ENCODE data around the gene SMAP1.

The SMAP1 gene

DNA sequence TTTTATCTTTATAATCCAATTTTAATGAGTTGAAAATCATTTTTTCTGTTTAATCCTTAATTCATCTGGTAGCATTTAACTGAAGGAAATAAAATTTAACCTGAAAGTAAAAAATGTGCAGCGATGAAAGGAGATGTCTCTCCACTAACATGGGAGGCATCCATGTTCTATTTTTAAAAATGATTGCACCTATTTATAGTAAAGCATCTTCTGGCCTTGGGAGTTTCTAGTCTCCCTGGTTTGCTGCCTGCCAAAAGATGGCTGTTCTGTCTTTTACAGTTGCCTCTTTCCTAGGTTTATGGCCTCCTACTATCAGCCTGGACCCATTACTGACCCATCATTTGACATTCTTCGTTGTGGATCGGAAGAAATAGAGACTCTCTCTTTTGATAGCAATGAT, 146.2 kb downstream of the SMAP1 start:
- Histone ChIP-seq H3K9me3 (ENCODE audit: control insufficient read depth, insufficient read depth, low read depth, low read length) (no peaks in the 10 kb centered on the region), H3K4me1 (ENCODE audit: control insufficient read depth, insufficient read depth, low read length) (no peaks in the 10 kb centered on the region), H3K27ac (ENCODE audit: low read depth, low read length) (no peak overlapping the region), H3K4me3 (ENCODE audit: low read depth, low read length) (no peak overlapping the region), H3K27me3 (ENCODE audit: control insufficient read depth, insufficient read depth, low read length) (no peaks in the 10 kb centered on the region), H3K36me3 (ENCODE audit: control insufficient read depth, insufficient read depth, low read length) (no peaks in the 10 kb centered on the region), H3K9ac (ENCODE audit: low read length) (no peak overlapping the region)

DNA sequence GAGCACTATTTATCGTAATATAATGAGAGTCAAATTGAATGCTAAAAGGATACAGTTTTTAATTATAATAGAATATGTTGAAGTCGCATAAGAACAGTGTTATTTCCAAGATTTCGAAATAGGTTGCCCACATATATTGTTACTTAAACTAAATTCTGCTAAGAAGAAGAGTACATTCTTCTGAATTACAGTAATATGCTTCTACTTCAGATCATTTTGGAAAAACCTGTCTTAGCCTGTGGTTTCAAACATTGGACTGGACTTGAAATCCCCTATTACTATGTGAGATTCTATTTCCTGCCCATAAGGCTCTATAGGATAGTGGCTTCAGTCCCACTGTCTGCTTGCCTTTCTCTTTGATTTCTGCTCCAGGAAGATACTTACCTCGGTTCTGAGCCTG, 152.0 kb downstream of the SMAP1 start:
- Histone ChIP-seq H3K36me3 (ENCODE audit: control insufficient read depth, insufficient read depth, low read length) (no peaks in the 10 kb centered on the region), H3K27ac (ENCODE audit: low read depth, low read length) (no peak overlapping the region), H3K9ac (ENCODE audit: low read length) (no peak overlapping the region), H3K9me3 (ENCODE audit: control insufficient read depth, insufficient read depth, low read depth, low read length) (no peaks in the 10 kb centered on the region), H3K4me3 (ENCODE audit: low read depth, low read length) (no peak overlapping the region), H3K27me3 (ENCODE audit: control insufficient read depth, insufficient read depth, low read length) (no peaks in the 10 kb centered on the region), H3K4me1 (ENCODE audit: control insufficient read depth, insufficient read depth, low read length) (no peaks in the 10 kb centered on the region)

DNA sequence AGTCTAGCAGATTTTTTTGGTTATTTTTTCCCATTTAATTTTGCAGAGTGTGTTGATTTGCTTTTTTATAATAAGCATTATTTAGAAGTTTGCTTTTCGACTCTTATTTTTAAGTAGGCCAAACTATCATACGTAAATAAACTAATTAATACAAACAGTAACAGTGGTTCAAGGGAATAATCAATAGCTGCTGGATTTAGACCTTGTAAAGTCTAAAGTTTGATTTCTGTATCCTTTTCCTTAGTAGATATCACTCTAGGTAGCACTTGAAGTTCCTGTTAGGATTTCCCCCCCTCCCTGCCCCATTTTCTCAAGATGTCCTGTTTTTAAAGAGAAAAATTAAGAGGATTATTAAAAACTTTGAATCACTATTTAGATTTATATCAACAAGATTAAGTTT, 153.1 kb downstream of the SMAP1 start:
- Histone ChIP-seq H3K27me3 (ENCODE audit: control insufficient read depth, insufficient read depth, low read length) (no peaks in the 10 kb centered on the region), H3K9me3 (ENCODE audit: control insufficient read depth, insufficient read depth, low read depth, low read length) (no peaks in the 10 kb centered on the region), H3K36me3 (ENCODE audit: control insufficient read depth, insufficient read depth, low read length) (no peaks in the 10 kb centered on the region), H3K4me3 (ENCODE audit: low read depth, low read length) (no peak overlapping the region), H3K9ac (ENCODE audit: low read length) (no peak overlapping the region), H3K4me1 (ENCODE audit: control insufficient read depth, insufficient read depth, low read length) (no peaks in the 10 kb centered on the region), H3K27ac (ENCODE audit: low read depth, low read length) (no peak overlapping the region)

DNA sequence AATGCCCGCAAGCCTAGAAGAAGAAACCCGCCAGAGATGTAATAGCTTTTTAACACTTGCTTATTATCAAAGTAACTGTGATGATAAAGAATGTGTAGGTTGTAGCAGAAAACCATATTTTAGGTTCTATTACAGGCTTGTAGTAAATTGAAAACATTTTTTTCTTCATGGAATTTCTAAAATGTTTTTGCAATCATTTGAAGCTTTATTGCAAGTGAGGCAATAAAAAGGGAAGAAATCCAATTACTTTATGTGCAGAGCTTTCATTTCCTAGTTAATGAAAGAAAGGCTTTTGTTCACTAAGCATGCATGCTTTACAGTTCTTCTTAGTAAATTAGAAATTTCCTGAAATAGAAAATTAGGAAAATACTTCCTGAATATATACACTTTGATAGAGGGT, 154.1 kb downstream of the SMAP1 start:
- Histone ChIP-seq H3K4me3 (ENCODE audit: low read depth, low read length) (no peak overlapping the region), H3K27me3 (ENCODE audit: control insufficient read depth, insufficient read depth, low read length) (no peaks in the 10 kb centered on the region), H3K27ac (ENCODE audit: low read depth, low read length) (no peak overlapping the region), H3K4me1 (ENCODE audit: control insufficient read depth, insufficient read depth, low read length) (no peaks in the 10 kb centered on the region), H3K9me3 (ENCODE audit: control insufficient read depth, insufficient read depth, low read depth, low read length) (no peaks in the 10 kb centered on the region), H3K9ac (ENCODE audit: low read length) (no peak overlapping the region), H3K36me3 (ENCODE audit: control insufficient read depth, insufficient read depth, low read length) (no peaks in the 10 kb centered on the region)

DNA sequence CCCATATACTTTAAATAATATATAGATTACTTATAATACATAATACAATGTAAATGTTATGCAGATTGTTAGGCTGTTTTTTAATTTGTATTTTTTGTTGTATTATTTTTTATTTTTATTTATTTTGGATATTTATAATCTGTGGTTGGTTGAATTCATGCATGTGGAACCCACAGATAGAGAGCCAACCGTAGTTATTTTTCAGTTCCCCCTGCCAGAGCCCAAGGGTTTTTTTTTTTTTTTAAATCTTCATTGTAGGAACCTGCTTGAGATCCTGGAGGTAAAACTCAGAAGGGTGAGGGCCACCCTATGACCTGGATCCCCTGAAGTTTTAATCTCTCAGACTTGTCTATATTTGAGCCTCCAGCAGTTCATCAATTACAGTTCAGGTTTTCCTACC, 156.0 kb downstream of the SMAP1 start:
- H3K9ac ChIP-seq (ENCODE audit: low read length): no peak overlapping the region
- H3K4me3 ChIP-seq (ENCODE audit: low read depth, low read length): no peak overlapping the region
- no peak overlapping the region for H3K27ac ChIP-seq (ENCODE audit: low read depth, low read length)
- no peaks in the 10 kb centered on the region for H3K36me3 ChIP-seq (ENCODE audit: control insufficient read depth, insufficient read depth, low read length)
- H3K9me3 ChIP-seq (ENCODE audit: control insufficient read depth, insufficient read depth, low read depth, low read length): no peaks in the 10 kb centered on the region
- H3K27me3 ChIP-seq (ENCODE audit: control insufficient read depth, insufficient read depth, low read length): no peaks in the 10 kb centered on the region
- no peaks in the 10 kb centered on the region for H3K4me1 ChIP-seq (ENCODE audit: control insufficient read depth, insufficient read depth, low read length)

DNA sequence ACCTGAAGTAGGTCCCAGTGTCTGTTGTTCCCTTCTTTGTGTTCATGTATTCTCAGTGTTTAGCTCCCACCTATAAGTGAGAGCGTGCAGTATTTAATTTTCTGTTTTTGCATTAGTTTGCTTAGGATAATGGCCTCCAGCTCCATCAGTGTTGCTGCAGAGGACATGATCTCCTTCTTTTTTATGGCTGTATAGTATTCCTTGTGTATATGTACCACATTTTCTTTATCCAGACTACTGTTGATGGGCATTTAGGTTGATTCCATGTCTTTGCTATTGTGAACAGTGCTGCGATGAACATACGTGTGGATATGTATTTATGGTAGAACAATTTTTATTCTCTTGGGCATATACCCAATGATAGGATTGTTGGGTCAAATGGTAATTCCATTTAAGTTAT, 163.7 kb downstream of the SMAP1 start:
- H3K36me3 ChIP-seq (ENCODE audit: control insufficient read depth, insufficient read depth, low read length): no peaks in the 10 kb centered on the region
- no peak overlapping the region for H3K9ac ChIP-seq (ENCODE audit: low read length)
- no peaks in the 10 kb centered on the region for H3K4me1 ChIP-seq (ENCODE audit: control insufficient read depth, insufficient read depth, low read length)
- no peak overlapping the region for H3K4me3 ChIP-seq (ENCODE audit: low read depth, low read length)
- no peak overlapping the region for H3K27ac ChIP-seq (ENCODE audit: low read depth, low read length)
- H3K9me3 ChIP-seq (ENCODE audit: control insufficient read depth, insufficient read depth, low read depth, low read length): no peaks in the 10 kb centered on the region
- no peaks in the 10 kb centered on the region for H3K27me3 ChIP-seq (ENCODE audit: control insufficient read depth, insufficient read depth, low read length)

DNA sequence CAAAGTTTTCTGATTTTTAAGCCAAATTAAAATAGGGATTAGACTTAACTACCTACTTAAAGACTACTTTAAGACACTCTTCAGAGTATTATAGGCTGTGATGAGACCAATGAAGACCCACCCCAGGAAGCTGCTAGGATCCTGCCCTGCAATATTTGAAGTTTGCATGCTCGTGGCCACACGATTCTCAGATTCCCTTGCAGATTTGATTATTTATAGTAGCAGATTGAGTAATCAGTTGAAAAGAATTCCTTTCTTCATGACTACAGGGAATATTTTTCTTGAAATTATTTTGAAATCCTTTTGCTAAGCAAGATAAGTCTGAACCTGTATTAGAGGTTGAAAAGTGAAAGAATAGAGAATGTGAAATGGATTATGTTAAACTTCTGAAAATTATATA, 166.8 kb downstream of the SMAP1 start:
- Histone ChIP-seq H3K27me3 (ENCODE audit: control insufficient read depth, insufficient read depth, low read length) (no peaks in the 10 kb centered on the region), H3K4me1 (ENCODE audit: control insufficient read depth, insufficient read depth, low read length) (no peaks in the 10 kb centered on the region; the same call in 1 of the 2 replicates), H3K9ac (ENCODE audit: low read length) (no peak overlapping the region), H3K27ac (ENCODE audit: low read depth, low read length) (no peak overlapping the region), H3K9me3 (ENCODE audit: control insufficient read depth, insufficient read depth, low read depth, low read length) (no peaks in the 10 kb centered on the region), H3K4me3 (ENCODE audit: low read depth, low read length) (no peak overlapping the region), H3K36me3 (ENCODE audit: control insufficient read depth, insufficient read depth, low read length) (no peaks in the 10 kb centered on the region)

DNA sequence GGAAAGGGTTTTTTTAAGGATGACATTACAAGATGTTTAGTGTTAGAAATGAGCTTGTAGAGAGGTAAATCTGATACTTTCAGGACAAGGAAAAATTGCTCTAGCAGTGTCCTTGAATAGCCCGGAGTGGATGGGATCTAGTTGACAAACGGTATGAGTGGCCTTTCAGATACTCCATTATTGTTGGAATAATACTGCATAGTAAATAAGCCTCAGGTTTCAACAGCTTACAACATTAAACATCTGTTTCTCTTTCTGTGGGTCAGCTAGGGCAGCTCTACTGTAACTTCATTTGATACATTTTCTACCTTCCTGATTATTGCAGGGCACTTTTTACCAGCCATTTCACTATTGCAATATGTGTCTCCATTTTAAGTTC, 171.2 kb downstream of the SMAP1 start:
- Histone ChIP-seq H3K27me3 (ENCODE audit: control insufficient read depth, insufficient read depth, low read length) (no peaks in the 10 kb centered on the region), H3K9ac (ENCODE audit: low read length) (no peak overlapping the region), H3K4me1 (ENCODE audit: control insufficient read depth, insufficient read depth, low read length) (no peaks in the 10 kb centered on the region; the same call in 1 of the 2 replicates), H3K9me3 (ENCODE audit: control insufficient read depth, insufficient read depth, low read depth, low read length) (no peaks in the 10 kb centered on the region), H3K27ac (ENCODE audit: low read depth, low read length) (no peak overlapping the region), H3K4me3 (ENCODE audit: low read depth, low read length) (no peak overlapping the region), H3K36me3 (ENCODE audit: control insufficient read depth, insufficient read depth, low read length) (no peaks in the 10 kb centered on the region)

DNA sequence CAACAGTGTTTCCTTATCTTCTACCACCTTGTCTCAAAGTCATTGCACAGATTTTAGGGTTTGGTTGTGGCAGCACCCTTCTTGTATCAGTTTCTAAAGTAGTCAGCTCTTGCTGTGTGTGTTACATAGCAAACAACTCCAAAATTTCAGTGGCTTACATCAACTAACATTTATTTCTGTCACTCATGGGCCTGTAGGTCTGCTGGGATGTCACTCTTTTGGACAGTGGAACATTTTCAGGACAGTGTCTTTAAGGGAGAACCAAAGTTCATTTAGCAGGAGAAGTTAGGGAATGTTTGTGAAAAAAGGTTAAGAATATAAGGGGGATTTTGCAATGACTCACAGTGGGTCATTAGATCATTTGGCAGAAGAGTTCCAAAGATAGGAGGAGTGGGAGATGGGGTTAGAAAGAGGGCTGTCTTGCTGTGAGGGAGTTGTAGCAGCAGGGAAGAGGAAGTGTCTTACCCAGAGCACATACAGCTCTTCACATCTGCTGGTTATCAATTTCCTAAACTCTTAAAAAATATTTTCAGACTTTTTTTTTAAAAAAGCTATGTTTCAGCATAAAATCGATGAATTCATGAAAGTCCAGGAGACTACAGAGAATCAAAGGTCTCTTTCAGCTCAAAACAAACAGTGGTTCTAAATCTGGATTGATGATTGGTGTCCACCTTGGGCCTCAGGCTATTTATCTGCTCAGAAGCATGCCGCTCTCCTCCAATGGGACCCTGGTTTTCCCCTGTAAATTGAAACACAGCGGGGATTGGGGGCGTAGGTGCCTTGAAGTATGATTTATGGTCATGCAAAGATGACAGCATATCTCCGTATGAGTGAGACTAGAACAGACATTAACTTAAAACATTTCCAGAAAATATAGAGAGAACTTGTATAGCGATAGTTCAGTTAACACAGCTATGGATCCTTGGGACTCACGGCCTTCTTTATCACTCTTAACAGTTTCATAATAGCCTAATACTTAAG, 171.9 kb downstream of the SMAP1 start:
- H3K9me3 ChIP-seq (ENCODE audit: control insufficient read depth, insufficient read depth, low read depth, low read length): no peaks in the 10 kb centered on the region

DNA sequence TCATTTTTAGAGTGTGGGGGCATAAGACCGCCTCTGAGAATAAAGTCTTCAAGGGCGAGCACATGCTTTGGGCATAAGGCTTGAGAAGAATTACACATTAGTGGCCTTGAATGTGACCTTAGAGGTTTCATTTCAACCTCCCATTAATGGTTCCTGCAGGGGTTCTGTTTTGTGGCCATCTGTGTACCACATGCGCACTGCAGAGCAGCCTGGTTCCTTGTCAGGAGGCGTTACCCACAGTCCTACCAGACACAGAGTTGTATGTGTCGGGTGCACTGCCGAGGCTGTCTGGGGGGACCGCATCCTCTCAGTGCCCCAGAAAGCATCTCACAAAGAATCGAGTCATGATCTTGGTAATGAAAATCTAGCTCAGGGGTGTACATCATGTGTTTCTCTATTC, 173.4 kb downstream of the SMAP1 start:
- Histone ChIP-seq H3K4me3 (ENCODE audit: low read depth, low read length) (no peak overlapping the region), H3K27ac (ENCODE audit: low read depth, low read length) (no peak overlapping the region), H3K27me3 (ENCODE audit: control insufficient read depth, insufficient read depth, low read length) (no peaks in the 10 kb centered on the region), H3K9me3 (ENCODE audit: control insufficient read depth, insufficient read depth, low read depth, low read length) (no peaks in the 10 kb centered on the region), H3K9ac (ENCODE audit: low read length) (no peak overlapping the region), H3K4me1 (ENCODE audit: control insufficient read depth, insufficient read depth, low read length) (peaks cover 6% of the 10 kb centered on the region), H3K36me3 (ENCODE audit: control insufficient read depth, insufficient read depth, low read length) (no peaks in the 10 kb centered on the region)

More for the DNA sequence above, 171.9 kb downstream of the SMAP1 start:
- H3K36me3 ChIP-seq (ENCODE audit: control insufficient read depth, insufficient read depth, low read length): no peaks in the 10 kb centered on the region
- H3K27me3 ChIP-seq (ENCODE audit: control insufficient read depth, insufficient read depth, low read length): no peaks in the 10 kb centered on the region
- H3K4me1 ChIP-seq (ENCODE audit: control insufficient read depth, insufficient read depth, low read length): no peaks in the 10 kb centered on the region; the same call in 1 of the 2 replicates
- H3K9ac ChIP-seq (ENCODE audit: low read length): no peak overlapping the region
- H3K27ac ChIP-seq (ENCODE audit: low read depth, low read length): no peak overlapping the region
- no peak overlapping the region for H3K4me3 ChIP-seq (ENCODE audit: low read depth, low read length)

DNA sequence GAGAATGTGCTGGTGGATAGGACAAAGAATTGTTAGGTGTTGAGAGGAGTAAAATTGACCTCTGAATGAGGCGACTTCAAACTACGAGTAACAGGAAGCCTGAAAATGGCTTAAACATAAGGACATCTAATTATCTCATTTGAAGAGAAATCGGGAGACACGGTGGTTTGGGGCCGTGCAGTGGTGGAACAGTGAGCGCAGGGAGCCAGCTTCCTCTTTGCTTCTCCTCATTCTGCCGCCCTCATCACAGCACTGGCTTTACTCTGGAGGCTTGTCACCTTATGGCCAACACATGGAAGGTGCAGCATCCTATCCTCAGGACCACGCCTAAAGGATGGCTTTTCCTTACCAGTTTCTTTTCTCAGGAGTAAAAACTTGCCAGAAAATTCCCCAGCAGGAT, 174.9 kb downstream of the SMAP1 start:
- no peak overlapping the region for H3K9ac ChIP-seq (ENCODE audit: low read length)

More for the DNA sequence above, 174.9 kb downstream of the SMAP1 start:
- Histone ChIP-seq H3K4me3 (ENCODE audit: low read depth, low read length) (no peak overlapping the region), H3K27ac (ENCODE audit: low read depth, low read length) (no peak overlapping the region), H3K27me3 (ENCODE audit: control insufficient read depth, insufficient read depth, low read length) (no peaks in the 10 kb centered on the region), H3K4me1 (ENCODE audit: control insufficient read depth, insufficient read depth, low read length) (peaks cover 20% of the 10 kb centered on the region), H3K36me3 (ENCODE audit: control insufficient read depth, insufficient read depth, low read length) (no peaks in the 10 kb centered on the region), H3K9me3 (ENCODE audit: control insufficient read depth, insufficient read depth, low read depth, low read length) (no peaks in the 10 kb centered on the region)

Data from HUES6 (cell line).